Measurements from ENCODE around the gene CDK6.

GRCh38 chr7:92699560-92699959 lies 136.8 kb downstream of the CDK6 start:
- TF ChIP-seq CTCF (IDR thresholded peaks at IDR 0.05 in 8 of 11, conservative IDR thresholded peaks at IDR 0.05 in 3 of 11) (no peak), POLR2A (IDR thresholded peaks at IDR 0.05) (no peak)

Data from spleen (tissue), 7 donors.